Peyer's patch (tissue), 4 donors: Measurements from ENCODE around the gene ARRB2.

ENCODE experiments used
- POLR2A ChIP-seq, 2 donors: fragments of 450-650 bp; IDR thresholded peaks; one replicate each; pipeline ENCODE4 v1.5.1; 2017; ENCODE audit warnings: antibody characterized with exemption in 2 of 2, mild to moderate bottlenecking in 2 of 2, moderate library complexity in 2 of 2
- TF ChIP-seq, protein P1 (sequence below), 6 experiments: fragments of 450-650 bp in 4 of 6; fragments of 200-600 bp in 2 of 6; sonication (generic) in 1 of 6; IDR thresholded peaks; one replicate each; pipeline ENCODE4 v1.5.1; 2017 to 2019; ENCODE audit warnings: antibody characterized with exemption in 6 of 6, mild to moderate bottlenecking in 3 of 6, moderate library complexity in 1 of 6

DNA sequence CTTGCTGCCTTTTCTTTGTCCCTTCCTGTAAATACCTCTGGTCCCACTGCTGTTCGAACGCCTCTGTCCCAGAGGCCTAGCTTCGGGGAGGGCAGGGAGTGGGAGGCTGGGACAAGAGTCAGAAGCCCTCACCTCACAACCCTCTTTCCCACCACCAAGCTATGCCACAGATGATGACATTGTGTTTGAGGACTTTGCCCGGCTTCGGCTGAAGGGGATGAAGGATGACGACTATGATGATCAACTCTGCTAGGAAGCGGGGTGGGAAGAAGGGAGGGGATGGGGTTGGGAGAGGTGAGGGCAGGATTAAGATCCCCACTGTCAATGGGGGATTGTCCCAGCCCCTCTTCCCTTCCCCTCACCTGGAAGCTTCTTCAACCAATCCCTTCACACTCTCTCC lies 10.4 kb downstream of the ARRB2 start:
- TF ChIP-seq, protein P1, sequence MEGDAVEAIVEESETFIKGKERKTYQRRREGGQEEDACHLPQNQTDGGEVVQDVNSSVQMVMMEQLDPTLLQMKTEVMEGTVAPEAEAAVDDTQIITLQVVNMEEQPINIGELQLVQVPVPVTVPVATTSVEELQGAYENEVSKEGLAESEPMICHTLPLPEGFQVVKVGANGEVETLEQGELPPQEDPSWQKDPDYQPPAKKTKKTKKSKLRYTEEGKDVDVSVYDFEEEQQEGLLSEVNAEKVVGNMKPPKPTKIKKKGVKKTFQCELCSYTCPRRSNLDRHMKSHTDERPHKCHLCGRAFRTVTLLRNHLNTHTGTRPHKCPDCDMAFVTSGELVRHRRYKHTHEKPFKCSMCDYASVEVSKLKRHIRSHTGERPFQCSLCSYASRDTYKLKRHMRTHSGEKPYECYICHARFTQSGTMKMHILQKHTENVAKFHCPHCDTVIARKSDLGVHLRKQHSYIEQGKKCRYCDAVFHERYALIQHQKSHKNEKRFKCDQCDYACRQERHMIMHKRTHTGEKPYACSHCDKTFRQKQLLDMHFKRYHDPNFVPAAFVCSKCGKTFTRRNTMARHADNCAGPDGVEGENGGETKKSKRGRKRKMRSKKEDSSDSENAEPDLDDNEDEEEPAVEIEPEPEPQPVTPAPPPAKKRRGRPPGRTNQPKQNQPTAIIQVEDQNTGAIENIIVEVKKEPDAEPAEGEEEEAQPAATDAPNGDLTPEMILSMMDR (IDR thresholded peaks at IDR 0.05) = no peak
- TF ChIP-seq POLR2A (IDR thresholded peaks at IDR 0.05) = no peak
